GM19455 (cell line): ENCODE measurements around the gene MICU1.
"Not testable (repeated sequence)": the region's sequence is repeated elsewhere in the genome, so short reads cannot be mapped to it uniquely, and the experiment has no call there.

ENCODE experiments used
- ATAC-seq: cut with Tn5 transposase; IDR thresholded peaks from one replicate; pipeline ENCODE4 v1.9.1; 2021; ENCODE audit not compliant: unreplicated experiment

MICU1 gene

DNA sequence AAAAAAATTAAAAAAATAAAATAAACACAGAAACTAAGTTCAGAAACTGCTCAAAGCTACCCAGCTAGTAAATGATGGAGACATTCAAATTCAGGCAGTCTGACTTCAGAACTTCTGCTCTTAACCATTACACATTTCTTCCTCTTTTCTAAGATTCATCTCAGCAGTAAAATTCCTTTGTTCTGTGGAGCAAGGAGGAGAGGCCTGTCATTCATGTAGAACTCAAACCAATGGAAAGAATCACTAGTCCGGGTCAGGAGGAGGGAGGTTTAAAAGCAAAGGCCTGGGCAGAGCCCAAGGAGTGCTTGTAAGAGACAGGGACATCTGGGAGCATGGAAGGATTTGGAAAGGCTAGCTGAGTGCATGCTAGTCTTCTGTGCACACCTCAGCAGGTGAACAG lies 233.3 kb downstream of the MICU1 start:
- no peak for ATAC-seq

DNA sequence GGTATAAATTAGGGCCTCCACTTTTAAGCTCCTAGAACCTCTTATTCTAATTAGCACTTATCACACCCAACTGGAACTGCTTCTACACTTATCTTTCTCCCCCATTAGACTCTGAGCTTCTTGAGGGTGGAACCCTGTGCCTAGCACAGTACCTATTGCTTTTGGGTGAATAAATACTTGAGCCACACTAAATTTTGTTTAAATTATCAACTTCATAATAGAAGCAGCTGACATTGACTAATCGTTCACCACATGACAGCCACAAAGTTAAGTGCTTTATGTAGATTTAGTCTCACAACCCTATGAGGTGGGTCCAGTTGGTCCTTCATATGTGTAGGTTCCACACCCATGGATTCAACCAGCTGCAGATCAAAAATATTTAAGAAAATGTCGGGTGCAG lies 235.1 kb downstream of the MICU1 start:
- no peak for ATAC-seq

DNA sequence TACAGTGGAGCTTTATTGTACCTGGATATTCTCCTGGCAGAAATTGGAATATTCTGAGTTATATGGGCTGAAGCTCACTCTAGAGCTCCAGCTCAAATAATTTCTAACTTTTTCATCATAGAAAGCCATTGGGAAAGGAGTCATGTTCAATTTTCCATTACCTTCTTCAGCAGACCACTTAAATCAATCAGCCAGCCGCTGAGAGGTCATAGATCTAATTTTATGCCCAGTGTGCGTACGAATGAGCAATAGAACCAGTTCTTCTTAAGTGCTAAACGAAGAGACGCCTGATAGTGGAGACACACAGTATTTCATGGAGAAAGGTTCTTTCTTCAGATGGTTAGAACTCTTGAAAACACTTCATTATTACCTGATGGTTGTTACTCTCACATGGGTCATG lies 236.2 kb downstream of the MICU1 start:
- ATAC-seq, result no peak

DNA sequence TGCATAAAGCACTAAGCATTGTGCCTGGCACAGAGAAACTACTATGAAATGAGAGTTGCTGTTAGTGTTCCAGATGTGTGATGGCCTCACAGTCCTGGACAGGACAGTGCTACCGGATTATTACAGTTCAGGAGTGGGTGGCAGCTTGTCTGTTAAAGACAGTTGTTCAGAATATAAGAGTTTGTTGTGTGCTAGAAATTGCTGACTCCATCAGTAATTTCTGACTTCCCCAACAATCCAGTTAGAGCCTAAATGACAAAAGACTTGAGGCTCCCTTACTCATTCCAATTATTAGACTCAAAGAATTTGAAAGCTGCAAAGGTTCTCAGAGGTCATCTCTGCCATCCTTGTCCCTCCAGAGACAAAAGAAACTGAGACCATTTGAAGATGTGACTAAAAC lies 236.9 kb downstream of the MICU1 start:
- ATAC-seq, result no peak

DNA sequence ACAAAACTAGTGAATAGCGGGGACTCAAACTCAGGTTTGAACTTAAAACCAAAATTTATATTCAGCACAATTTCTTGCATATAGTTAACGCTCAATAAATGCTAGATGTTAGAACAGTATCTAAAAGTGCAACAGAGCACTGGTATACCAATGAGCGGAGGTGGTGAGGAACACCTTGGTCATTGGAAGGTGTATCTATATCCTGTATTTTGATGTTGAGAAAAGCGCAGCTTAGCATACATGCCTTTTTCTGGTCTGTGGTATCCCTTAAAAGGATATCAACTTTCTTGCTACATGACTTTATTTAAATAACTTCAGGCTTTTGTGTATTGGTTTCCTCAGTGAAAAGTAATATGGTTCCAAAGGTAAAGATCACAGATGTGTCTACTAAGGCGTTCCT lies 237.8 kb downstream of the MICU1 start:
- ATAC-seq, result no peak

DNA sequence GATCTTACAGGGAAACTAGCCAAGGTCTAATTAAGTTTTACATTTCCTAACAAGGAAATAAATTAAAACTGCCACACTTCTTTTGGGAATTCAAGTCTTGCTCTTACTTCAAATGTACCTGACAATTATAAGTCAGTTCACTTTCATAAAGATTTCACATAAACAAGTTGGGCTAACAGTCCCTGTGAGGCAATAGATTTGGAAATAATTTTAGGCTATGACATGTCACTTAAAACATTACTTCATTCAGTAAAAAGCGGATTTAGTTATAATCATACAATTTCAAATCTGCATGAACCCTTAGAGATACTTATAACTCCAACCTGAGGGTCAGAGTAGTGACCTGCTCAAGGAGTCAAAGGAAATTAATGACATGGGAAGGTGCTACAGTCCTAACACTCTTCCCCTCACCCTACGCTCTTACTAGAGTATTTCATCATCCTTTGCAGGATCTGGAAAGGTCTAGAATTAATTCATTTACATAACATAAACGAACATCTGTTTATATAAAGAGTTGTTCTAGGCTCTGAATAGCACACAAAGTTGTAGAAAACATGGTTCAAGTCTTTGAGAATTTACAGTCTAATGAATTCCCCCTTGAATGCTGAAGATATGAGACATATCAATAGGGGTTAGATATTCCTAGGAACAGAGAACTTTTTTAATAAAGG lies 238.8 kb downstream of the MICU1 start:
- ATAC-seq, result no peak

DNA sequence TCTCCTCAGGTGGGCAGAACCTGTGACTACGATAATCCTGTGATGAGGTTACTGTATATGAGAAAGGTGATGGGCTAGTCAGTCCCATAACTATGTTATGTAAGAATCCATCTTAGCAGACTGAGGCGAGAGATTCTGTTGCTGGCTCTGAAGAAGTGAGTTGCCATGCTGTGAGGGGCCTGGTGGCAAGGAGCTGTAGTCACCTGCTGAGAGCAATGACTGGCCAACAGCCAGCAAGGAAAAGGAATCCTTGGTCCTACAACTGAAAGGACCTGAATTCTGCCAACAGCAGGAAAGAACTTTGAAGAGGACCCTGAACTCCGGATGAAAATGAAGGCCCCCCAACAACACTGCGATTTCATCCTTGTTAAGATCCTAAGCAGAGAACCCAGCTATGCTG lies 240.2 kb downstream of the MICU1 start:
- ATAC-seq, result no peak

DNA sequence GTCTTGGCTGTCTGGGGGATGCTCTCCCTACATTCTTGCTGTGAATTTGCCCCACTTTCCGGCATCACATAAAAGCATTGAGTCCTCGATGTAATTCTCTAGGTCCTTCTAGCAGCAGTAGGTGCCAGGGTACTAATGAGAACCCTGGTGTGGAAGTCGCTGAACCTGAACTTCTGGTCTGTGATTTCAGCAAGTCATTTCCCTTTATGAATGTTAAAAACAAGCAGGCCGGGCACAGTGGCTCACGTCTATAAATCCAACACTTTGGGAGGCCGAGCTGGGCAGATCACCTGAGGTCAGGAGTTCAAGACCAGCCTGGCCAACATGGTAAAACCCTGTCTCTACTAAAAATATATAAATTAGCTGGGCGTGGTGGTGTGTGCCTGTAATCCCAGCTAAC lies 240.9 kb downstream of the MICU1 start:
- not testable (repeated sequence) for ATAC-seq

DNA sequence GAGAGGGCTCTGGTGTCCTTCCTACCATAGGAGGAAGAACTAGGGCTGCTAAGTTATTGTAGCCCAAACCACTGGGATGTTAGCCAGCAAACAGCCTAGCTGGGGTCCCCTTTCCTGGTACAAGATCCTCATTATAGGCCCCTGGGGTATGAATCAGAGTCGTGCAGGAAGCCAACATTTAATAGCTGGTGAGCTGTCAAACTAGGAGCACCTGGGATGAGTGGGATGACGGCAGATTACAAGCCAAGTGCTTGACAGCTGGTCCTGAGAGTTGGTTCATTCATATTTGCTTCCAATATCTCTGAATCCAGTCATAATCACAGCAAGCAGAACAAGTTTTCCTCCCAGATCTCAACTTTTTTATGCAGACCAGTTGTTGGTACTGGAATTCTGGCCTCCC lies 246.1 kb downstream of the MICU1 start:
- no peak for ATAC-seq

DNA sequence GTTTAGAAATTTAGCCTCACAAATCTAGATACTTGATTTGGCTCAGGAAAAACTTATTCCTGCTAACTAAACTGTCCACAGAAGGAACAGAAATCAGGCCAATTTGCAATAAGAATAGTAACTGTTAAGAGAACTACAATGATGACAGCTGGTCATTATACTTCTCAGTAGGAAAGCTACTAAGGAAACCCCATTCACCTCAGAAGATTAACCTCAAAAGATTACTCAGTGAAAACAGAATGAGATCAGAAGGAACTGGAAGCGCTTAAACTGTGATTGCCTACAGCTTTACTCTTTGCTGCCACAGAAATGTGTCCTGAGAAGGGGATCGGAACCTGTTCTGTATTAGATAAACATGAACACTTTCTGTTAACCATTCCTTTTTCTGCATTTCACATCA lies 246.8 kb downstream of the MICU1 start:
- ATAC-seq, result no peak

DNA sequence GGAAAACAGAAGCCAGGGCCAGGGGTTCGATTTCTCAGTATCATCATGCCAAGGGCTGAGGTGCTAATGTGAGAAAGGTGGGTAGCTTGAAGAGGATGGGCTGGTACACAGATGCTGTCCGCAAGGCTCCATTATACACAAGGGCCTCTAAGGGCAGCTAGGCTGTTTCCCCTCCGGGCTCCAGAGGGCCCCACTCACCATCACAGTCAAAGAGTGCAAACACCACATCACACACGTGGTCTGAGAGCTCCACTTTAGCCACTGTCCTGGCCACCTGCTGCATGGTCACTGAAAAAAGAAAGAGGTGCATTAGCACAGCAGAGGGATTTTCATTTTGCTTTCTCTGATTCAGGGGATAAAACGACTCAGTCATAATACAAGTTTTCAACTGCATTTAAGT lies 250.3 kb downstream of the MICU1 start:
- no peak for ATAC-seq

DNA sequence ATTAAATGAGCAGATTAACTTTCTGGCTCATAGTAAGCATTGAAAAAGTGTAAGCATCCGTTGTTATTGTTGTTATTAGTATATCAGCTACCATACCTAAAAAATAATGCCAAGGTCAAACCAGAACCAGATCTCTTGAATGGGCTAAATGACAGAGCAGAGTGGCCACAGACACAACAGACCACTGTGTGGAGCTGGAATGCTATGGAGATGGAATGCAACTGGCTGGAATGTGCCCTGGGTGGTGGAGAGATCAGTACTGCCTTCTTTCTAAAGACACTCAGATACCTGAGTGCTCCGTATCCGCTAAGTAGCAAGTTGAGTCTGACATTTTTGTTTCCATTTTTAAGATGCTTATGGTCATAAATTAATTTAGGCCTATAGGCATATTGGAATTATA lies 250.7 kb downstream of the MICU1 start:
- no peak for ATAC-seq

DNA sequence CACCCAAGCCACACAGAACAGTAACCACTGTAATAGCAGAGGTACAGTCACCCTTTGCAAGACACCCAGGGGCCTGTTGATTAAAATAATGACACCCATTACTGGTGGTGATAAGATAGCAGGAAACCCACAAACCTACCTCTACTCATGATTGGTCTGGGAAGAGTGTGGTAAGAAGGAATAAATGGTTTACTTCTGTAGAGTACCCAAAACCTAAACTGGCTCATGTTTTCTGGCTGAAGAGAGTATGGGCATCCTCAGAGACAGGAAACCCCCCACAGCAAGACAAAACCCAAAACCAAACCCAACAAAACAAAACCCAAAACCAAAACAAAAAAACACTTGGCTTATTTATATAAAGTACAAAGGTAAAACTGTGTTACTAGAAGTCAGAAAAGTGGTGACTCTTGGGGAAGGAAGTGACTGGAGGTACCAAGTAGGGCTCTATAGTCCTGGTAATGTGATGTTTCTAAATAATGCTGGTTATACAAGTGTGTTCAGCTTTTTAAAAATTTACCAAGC lies 255.6 kb downstream of the MICU1 start:
- ATAC-seq, result no peak

DNA sequence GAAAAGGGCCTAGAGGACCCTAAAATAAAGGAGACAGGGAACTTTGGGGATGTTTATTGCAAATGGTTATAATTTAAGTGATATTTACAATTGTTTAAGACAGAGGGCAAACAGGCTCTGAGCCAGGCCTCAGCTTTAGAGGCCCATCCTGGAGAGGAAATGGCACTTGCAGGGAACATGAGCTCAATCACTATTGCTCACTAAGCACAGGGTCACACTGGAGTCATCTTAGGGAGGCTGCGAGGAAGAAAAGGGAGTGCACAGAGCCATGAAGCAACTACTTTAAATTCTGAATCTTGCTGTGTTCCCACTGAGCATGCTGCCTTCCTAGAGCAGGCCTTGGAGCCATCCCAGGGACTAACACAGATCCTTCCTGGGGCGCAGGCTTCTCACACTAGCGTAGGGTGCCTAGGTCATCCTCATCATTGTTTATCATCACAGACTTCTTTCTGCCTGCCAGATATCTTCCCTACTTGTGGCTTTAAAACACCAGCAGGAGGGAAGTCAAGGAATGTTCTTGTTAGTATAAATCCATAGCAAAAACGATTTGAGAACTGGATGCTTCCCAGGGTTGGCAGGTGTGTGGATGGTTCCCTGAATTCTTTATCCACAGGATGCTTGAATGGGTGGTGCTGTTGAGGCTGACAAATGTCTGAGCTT lies 258.4 kb downstream of the MICU1 start:
- no peak for ATAC-seq

DNA sequence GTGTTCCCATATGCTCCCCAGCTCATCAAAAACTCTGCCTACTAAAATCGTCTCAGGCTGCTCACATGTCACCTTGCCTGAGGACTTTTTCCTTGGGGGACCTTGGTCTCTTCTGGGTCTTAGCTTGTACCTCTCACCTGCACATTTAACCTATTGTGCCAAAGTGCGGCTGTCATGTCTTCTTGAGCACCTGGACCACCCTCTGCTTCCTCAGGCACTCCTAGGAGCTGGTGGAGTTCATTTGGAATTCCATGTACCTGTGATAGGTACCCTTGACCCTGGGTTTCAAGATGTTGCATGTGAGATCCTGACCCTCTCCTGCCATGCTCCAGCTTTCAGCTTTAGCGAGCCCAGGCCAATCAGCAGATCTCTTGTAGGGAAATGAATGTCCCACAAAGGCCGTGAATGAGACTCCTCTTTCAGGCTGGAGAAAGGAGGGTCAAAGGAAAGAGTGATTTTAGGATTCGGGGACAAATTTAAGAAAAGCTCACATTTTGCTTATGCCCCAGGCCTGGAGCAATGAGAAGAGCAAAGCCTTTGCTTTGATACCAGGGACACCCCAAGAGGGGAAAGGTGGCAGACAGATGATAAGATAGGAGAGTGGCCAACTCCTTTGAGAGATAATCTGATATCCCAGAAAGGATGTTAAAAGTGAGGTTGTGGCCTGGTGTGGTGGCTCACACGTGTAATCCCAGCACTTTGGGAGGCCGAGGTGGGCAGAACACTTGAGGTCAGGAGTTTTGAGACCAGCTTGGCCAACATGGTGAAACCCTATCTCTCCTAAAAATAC lies 260.6 kb downstream of the MICU1 start:
- ATAC-seq, result no peak

DNA sequence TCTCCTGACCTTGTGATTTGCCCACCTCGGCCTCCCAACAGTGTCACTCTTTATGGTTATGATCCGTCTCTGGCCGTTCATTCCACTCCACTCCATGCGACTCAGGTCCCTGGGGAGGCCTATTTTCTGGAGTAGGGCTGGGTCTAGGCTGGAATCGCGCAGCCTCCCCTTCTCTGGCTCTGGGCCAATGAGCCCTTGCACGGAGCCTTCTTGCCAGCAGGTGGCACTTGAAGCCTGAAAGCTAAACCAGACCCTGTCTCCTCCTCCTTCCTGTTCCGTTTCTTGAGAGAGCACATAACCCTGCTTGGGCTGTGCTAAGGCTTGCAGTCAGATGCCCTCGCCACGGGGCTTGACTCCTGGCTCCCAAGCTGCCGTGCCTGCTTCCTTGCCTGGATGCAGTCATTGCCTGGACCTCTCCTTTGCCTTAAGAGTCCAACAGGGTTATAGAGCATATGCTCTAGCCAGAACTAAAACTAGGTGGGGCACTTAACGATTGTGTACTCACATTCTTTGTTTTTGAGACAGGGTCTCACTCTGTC lies 261.6 kb downstream of the MICU1 start:
- ATAC-seq, result peak; percentile 73

DNA sequence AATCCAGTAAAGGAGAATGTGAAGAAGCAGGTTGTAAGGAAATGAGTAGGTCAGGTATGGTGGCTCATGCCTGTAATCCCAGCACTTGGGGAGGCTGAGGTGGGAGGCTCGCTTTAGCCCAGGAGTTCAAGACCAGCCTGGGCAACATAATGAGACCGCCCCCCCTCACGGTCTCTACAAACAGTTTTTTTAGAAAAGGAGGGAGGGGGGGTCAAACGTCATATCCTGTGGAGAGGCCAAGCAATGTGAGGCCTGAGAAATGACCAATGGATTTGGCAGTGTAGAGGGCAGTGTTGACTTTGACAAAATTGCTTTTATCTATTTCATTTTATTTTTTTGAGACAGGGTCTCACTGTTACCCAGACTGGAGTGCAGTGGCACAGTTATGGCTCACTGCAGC lies 268.9 kb downstream of the MICU1 start:
- ATAC-seq, result no peak

DNA sequence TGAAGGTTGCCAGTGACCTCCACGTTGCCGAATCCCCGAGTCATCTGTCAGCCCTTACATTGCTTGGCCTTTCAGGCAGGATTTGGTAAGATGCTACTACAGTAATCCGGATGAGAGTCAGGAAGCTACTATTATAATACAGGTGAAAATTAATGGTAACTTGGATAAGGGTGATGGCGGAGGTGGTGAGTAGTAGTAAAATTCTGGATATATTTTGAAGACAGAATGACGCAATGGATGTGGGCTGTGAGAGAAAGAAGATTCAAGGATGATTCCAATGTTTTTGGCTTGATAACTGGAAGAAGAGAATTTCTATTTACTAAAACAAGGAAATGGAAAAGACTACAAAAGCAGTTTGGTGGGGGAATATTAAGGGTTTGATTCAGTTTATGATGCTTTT lies 269.8 kb downstream of the MICU1 start:
- ATAC-seq, result no peak

DNA sequence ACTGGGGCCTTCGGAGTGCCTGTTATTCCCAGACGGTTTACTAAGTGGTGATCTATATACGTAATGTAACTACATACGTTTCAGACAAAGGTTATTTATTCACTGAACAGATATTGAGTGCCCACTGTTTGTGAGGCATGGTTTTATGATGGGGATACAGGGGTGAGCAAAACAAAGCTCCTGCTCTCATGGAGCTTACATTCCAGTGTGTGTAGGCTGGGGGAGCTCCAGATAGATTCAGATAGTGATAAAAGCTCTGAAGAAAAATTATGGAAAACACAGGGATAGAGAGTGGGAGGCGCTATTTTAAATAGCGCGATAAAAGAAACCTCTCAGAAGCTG lies 270.7 kb downstream of the MICU1 start:
- no peak for ATAC-seq

DNA sequence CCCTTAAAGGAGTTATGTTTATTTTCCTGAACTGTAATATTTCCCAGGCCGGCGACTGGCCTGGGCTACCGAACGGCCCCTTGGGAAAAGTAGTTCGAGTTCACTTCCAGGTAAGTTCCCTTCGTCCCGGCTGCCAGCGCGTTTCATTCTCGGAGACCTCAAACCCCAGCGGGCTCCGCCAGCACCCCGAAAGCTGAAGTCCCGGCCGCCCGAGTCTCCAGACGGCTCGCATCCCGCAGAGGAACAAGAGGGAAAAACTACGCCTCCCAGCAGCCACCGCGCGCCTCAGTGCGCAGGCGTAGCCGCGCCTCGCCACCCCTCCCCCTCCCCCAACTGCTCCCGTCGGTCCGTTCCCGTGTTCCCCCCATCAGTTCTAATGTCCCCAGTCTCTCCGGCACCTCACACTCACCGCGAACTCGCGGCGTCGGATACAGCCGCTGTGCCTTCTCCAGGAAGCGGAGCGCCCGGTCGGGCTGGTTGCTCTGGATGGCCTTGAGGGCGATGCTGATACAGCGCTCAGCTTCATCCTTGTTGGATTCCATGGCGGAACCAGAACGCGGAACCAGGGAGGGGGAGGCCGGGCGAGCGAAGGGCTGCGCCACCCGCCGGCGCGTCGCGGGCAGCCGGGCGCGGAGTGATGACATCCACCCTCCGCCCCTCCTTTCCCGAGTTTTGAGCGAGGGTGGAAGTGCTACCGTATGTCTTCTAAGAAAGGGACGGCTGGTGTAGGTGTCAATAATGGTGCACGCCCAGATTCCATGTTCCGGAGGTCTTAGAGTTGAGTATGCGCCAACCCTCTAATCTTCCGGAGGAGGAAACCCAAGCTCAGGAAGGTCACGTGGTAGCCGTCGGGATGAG lies 271.3 kb downstream of the MICU1 start, which contains the start of gene DNAJB12:
Gene DNAJB12 (minus strand): TSS at position 564 of the 858 bp plus-strand sequence. CDS start 22 bp downstream, at position 542.
- peak; percentile 72 for ATAC-seq

DNA sequence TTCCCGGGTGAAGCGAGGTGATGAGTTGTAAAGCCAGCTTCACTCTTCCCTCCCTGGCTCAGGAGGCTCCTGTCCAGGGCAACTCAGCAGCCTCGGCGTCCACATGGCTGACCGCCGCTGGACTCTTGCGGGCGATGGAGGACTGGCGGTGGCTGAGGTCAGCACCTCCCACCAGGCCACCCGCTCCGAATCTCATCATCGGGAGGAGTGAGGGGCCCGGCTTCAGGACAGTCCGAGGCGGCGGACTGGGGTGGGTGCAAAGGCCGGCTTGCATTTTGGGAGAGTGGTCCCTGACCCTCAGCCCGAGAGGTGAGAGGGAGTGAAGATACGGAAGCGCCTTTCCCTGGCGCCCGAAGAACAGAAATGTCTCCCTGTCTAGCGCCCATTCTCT lies 271.9 kb downstream of the MICU1 start:
- ATAC-seq, result peak; percentile 7
